Medulla oblongata (tissue), 1 donor: Measurements from ENCODE around the gene ABL1.

ENCODE experiments used
- DNase-seq: peaks from one replicate; pipeline ENCODE4 v3.0.0-alpha.2; 2015; ENCODE audit errors: extremely low spot score

Gene ABL1

DNA sequence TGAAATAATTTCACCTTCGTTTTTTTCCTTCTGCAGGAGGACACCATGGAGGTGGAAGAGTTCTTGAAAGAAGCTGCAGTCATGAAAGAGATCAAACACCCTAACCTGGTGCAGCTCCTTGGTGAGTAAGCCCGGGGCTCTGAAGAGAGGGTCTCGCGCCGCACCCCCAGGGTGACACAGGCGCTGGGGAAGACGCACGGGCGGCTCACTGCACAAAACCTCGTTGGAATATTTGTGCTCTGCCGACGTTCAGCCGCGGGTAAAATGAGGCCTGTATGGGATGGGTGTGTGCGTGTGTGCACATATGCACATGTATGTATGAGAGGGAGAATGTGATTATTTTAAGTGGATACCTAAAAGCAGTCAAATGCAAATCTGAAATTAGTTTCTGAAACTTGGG lies 37.0 kb downstream of the ABL1 start:
- DNase-seq: no peak

- DNase-seq: no peak
Observed at GRCh38 chr9:130872508-130872907, 37.5 kb downstream of the ABL1 start.

- DNase-seq: peak; percentile 81
Observed at GRCh38 chr9:130872912-130873503, 38.0 kb downstream of the ABL1 start.

- no peak for DNase-seq
Observed at GRCh38 chr9:130873966-130874365, 38.9 kb downstream of the ABL1 start.

DNA sequence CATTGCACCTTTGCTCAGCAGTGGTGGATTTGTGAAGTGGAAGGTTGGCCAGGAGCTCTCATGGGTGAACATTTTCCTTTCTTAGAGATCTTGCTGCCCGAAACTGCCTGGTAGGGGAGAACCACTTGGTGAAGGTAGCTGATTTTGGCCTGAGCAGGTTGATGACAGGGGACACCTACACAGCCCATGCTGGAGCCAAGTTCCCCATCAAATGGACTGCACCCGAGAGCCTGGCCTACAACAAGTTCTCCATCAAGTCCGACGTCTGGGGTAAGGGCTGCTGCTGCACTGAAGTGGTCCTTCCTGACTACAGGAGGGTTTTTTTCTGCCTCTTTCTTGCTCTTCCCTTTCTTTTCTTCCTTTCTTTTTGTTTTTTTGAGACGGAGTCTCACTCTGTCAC lies 39.7 kb downstream of the ABL1 start:
- DNase-seq: no peak

GRCh38 chr9:130877300-130877699 lies 42.2 kb downstream of the ABL1 start:
- DNase-seq: no peak

DNA sequence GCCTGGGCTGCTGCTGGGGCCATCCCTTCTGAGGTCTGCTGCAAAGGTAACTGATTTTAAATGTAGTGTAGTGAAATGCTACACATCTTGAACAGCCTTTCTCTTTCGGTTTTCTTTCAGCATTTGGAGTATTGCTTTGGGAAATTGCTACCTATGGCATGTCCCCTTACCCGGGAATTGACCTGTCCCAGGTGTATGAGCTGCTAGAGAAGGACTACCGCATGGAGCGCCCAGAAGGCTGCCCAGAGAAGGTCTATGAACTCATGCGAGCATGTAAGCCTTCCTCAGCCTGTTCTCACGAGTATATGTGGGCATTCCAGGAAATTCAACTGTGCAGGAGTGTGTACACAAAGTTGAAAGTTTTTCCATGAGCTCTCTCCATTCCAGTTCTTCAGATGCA lies 43.2 kb downstream of the ABL1 start:
- DNase-seq: no peak

DNA sequence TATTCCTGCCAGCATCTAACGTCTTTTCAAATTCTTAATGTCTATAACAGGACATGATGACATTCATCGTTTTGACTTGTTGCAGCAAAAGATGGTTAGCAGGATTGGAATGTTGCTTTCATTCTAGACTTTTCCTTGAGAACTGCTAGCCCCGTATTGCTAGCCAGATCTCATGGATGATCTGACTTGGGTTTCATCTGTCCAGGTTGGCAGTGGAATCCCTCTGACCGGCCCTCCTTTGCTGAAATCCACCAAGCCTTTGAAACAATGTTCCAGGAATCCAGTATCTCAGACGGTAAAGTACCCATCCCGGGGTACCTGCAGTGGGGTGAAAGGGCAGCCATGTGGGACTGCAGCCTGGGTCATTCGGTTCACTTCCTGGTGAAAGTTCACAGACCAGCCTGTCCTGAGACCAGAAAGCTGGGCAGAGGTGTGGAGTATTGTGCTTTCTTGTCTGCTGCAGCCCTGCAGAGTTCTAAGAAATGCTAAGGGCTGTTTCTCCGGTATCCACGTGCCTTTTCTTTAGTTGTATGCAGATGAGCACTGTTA lies 44.9 kb downstream of the ABL1 start:
- DNase-seq: no peak

DNA sequence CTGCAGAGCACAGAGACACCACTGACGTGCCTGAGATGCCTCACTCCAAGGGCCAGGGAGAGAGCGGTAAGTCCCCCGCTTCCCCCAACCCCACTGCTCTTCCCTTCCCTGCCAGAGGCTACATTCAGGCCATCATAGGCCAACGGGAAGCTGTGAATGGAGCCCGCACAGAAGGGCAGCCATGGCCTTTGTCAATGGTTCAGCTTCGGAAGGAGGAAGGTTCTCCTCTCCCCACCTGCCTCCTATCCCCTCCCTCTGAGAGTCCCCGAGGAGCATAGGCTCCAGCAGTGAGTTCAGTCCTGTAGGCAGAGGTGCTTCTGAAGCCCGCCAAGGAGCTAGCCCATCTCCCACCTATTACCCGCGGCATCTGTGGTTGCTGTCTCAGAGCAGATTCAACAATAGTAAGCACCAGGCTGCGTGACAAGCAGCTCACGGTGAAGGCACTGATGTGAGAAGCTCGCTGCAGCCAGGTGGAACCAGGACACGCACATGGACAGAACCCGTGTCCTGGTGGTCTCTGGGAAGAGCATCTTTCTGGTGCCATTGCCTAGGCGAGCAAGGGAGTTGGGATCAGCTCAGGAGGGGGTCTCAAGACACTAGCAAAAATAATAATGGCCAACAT lies 45.7 kb downstream of the ABL1 start:
- no peak for DNase-seq

GRCh38 chr9:130881516-130881915 lies 46.5 kb downstream of the ABL1 start:
- DNase-seq: no peak

- DNase-seq: no peak
Observed at GRCh38 chr9:130882696-130883225, 47.7 kb downstream of the ABL1 start.

GRCh38 chr9:130883479-130883878 lies 48.4 kb downstream of the ABL1 start:
- no peak for DNase-seq

DNA sequence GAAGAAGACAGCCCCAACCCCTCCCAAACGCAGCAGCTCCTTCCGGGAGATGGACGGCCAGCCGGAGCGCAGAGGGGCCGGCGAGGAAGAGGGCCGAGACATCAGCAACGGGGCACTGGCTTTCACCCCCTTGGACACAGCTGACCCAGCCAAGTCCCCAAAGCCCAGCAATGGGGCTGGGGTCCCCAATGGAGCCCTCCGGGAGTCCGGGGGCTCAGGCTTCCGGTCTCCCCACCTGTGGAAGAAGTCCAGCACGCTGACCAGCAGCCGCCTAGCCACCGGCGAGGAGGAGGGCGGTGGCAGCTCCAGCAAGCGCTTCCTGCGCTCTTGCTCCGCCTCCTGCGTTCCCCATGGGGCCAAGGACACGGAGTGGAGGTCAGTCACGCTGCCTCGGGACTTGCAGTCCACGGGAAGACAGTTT lies 49.1 kb downstream of the ABL1 start:
- DNase-seq: no peak

DNA sequence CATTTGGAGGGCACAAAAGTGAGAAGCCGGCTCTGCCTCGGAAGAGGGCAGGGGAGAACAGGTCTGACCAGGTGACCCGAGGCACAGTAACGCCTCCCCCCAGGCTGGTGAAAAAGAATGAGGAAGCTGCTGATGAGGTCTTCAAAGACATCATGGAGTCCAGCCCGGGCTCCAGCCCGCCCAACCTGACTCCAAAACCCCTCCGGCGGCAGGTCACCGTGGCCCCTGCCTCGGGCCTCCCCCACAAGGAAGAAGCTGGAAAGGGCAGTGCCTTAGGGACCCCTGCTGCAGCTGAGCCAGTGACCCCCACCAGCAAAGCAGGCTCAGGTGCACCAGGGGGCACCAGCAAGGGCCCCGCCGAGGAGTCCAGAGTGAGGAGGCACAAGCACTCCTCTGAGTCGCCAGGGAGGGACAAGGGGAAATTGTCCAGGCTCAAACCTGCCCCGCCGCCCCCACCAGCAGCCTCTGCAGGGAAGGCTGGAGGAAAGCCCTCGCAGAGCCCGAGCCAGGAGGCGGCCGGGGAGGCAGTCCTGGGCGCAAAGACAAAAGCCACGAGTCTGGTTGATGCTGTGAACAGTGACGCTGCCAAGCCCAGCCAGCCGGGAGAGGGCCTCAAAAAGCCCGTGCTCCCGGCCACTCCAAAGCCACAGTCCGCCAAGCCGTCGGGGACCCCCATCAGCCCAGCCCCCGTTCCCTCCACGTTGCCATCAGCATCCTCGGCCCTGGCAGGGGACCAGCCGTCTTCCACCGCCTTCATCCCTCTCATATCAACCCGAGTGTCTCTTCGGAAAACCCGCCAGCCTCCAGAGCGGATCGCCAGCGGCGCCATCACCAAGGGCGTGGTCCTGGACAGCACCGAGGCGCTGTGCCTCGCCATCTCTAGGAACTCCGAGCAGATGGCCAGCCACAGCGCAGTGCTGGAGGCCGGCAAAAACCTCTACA lies 49.8 kb downstream of the ABL1 start:
- DNase-seq: peak; percentile 76

DNA sequence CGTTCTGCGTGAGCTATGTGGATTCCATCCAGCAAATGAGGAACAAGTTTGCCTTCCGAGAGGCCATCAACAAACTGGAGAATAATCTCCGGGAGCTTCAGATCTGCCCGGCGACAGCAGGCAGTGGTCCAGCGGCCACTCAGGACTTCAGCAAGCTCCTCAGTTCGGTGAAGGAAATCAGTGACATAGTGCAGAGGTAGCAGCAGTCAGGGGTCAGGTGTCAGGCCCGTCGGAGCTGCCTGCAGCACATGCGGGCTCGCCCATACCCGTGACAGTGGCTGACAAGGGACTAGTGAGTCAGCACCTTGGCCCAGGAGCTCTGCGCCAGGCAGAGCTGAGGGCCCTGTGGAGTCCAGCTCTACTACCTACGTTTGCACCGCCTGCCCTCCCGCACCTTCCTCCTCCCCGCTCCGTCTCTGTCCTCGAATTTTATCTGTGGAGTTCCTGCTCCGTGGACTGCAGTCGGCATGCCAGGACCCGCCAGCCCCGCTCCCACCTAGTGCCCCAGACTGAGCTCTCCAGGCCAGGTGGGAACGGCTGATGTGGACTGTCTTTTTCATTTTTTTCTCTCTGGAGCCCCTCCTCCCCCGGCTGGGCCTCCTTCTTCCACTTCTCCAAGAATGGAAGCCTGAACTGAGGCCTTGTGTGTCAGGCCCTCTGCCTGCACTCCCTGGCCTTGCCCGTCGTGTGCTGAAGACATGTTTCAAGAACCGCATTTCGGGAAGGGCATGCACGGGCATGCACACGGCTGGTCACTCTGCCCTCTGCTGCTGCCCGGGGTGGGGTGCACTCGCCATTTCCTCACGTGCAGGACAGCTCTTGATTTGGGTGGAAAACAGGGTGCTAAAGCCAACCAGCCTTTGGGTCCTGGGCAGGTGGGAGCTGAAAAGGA lies 50.7 kb downstream of the ABL1 start:
- DNase-seq: no peak

DNA sequence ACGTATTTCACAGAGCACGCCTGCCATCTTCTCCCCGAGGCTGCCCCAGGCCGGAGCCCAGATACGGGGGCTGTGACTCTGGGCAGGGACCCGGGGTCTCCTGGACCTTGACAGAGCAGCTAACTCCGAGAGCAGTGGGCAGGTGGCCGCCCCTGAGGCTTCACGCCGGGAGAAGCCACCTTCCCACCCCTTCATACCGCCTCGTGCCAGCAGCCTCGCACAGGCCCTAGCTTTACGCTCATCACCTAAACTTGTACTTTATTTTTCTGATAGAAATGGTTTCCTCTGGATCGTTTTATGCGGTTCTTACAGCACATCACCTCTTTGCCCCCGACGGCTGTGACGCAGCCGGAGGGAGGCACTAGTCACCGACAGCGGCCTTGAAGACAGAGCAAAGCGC lies 51.9 kb downstream of the ABL1 start:
- DNase-seq: no peak

DNA sequence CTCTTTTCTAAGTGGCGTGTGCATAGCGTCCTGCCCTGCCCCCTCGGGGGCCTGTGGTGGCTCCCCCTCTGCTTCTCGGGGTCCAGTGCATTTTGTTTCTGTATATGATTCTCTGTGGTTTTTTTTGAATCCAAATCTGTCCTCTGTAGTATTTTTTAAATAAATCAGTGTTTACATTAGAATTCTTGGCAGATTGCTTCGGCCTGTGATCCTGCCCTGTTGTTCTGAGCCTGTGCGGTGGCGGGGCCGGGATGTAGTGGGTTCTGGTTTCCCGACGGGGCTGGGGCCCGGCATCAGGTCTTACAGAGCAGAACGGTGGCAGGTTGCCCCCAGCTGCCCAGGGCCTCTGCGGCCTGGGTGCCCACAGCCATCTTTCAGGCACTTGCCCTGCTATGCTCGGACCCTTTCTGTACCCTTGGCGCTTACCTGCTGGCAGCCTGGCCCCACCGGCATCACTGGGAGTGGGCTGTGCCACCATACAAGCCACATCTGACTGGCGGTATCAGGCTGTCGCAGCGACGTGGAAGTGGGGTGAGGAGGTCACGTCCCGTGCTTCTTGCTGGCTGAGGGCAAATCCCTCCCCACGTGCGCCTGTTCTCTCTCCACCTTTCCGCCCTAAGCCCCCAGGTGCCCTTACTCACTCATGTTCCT lies 52.6 kb downstream of the ABL1 start:
- no peak for DNase-seq

DNA sequence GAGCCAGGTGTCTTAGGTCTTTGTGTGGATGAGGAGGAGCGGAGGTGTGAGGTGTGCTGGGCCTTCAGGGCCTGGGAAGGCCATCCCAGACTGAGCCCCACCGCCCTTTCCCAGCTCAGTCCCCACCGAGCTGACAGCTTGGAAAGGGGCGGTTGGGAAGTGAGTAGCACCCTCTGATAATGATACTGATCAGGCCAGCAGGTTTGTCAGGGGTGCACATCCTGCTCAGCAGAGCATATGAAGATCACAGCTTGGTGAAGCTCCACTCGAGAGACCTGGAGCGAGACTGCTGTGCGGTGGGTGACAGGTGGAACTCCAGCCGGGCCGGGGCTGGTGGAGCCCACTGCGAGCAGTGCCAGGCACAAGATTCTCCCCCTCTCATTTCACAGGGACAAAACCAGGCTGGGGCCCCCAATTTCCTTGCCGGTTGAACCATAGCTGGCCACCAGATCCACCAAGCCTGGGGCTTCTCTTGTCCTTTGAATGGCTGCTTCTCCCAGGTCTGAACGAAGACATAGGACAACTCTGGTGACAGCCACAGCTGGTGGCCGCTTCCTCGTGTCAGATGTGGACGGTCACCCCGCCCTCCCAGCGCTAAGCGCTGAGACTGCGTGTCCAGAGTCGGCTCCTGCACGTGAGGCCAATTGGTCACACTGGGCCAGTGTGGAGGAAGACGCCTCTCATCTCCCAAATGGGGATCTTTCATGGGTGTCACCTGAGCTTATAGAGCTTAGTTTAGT lies 53.3 kb downstream of the ABL1 start:
- DNase-seq: no peak

- DNase-seq: no peak
Observed at GRCh38 chr9:130890124-130890523, 55.1 kb downstream of the ABL1 start.
